Stimulated activated CD8-positive, alpha-beta memory T cell treated with anti-CD3 and anti-CD28 coated beads, Interleukin-12 subunit alpha, Interleukin-12 subunit beta, amount 100 ng/mL, for 24 hours (primary cell): Measurements from ENCODE around the gene PEA15.

Experiments used
- DNase-seq: peaks from one replicate; pipeline ENCODE4 v3.0.0-alpha.2; 2020; ENCODE audit errors: extremely low read depth

Gene PEA15

GRCh38 chr1:160208557-160209320 is 3.6 kb downstream of the PEA15 start:
- DNase-seq: no peak

DNA sequence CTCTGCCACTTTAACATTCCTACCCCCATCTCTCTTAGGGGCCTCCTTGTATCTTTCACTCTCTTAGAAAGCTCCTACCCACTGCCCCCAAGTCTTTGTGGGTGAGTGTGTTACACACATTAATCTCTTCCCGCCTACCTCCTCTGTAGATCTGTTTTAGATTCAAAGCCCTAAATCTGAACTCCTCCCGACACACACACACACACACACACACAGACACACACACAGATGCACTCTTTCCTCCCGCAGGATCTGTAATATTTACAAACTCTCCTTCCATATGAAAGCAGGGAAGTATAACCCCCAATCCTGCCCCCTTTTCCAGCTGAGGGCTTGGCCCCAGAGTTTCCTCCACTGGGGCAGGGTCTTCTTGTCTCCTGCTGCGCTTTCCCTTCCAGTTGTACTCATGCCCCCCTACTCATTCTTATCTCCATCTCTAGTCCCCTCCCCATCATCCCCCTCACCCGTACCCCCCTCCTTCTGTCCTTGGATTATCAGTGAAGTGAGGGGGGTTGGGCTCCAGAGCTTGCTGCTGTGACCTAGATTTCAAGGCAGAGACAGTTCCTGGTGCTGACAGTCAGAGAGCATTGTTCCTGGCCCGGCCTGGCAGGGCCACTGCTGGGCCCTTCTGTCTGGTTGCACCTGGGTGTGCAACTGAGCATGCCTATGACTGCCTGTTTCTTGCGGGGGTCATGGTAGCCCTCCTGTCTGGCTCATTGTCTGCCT is 4.3 kb downstream of the PEA15 start:
- no peak for DNase-seq

DNA sequence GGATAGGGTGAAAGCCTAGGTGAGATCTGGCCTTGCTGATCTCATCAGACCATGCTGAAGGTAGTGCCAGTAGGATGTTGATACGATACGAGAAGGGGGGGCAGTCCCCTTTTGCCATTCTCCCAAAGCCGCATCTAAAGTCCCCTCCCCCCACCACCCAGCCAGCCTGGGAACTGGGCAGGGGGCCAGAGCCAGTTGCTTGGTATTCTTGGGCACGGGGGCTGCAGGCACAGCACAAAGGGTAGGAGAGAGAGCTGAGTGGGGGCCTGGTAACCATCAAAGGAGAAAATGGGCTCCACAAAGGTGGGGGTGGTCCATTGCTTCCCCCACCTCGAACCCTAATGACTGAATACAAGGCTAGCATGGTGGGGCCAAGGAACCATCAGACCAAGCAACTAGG is 5.4 kb downstream of the PEA15 start:
- DNase-seq: no peak

DNA sequence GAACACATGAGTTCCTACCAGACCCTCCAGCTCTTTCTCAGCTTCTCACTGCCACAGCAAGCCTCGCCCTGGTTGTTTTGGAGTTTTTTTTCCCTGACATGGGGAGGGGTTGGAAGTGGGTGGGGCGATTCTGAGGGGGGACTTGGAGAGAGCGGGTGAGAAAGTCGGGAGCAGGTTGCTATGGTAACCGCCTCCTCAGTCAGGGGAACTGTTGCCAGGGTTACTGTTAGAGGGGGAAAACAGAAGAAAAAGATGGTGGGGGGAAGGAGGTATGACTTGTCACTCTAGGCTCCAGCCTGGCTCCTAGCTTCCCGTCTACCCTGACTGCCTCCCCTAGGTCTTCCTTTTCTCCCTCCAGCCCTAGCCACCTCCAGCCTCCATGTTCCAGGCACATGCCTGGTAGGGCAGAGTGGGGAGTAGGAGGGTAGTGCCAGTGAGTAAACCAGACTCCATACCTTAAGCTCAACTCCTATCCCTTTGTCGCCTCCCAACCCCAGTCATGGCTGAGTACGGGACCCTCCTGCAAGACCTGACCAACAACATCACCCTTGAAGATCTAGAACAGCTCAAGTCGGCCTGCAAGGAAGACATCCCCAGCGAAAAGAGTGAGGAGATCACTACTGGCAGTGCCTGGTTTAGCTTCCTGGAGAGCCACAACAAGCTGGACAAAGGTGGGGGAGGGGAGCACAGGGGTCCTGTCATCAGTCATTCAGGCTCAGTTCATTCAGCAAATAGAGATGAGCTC is 6.0 kb downstream of the PEA15 start:
- no peak for DNase-seq

DNA sequence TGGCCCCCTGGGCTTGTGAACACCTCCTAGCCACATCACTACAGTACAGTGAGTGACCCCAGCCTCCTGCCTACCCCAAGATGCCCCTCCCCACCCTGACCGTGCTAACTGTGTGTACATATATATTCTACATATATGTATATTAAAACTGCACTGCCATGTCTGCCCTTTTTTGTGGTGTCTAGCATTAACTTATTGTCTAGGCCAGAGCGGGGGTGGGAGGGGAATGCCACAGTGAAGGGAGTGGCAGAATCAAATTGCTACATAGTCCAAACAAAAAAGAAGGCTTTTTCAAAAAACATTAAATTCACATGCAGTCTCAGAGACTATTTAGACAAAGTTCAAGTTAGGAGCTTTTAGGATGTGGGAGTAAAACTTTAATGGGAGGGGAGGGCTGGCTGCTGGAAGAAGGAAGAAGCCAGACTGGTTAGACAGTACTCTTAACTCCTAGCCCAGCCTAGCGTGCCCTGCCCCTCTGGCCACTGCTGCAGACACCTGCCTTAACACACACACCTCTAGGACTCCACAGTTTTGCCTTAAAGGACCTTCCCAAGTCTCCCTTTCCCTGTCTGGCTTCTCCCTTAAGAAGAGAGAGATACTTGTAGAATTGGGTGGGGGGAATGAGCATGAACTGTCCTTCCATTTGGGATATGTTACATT is 9.4 kb downstream of the PEA15 start:
- no peak for DNase-seq

GRCh38 chr1:160216301-160216700 is 11.1 kb downstream of the PEA15 start:
- no peak for DNase-seq

GRCh38 chr1:160217481-160218051 is 12.4 kb downstream of the PEA15 start:
- no peak for DNase-seq

GRCh38 chr1:160219062-160219929 is 14.1 kb downstream of the PEA15 start:
- DNase-seq: no peak

GRCh38 chr1:160220301-160220700 is 15.1 kb downstream of the PEA15 start:
- DNase-seq: no peak

DNA sequence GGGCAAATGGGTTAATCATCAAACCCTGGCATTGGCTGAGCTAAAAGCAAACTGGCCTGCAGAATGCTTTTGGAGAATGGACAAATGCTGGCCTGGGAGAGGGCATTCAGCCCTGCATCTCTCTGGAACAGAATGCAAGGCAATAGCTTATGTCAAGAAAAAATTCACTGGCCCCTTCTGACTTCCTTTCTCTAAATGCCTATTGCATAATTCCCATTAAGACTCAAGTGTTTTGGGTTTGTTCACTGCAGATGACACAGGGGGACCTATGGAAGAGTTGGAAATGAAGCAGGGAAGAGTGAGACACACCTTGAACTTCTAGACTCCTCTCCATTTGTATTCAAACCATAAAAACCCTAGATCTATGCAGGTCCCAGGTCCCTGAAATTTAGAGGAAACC is 15.9 kb downstream of the PEA15 start:
- DNase-seq: no peak

- DNase-seq: no peak
Measured at GRCh38 chr1:160222546-160222945, 17.4 kb downstream of the PEA15 start.

DNA sequence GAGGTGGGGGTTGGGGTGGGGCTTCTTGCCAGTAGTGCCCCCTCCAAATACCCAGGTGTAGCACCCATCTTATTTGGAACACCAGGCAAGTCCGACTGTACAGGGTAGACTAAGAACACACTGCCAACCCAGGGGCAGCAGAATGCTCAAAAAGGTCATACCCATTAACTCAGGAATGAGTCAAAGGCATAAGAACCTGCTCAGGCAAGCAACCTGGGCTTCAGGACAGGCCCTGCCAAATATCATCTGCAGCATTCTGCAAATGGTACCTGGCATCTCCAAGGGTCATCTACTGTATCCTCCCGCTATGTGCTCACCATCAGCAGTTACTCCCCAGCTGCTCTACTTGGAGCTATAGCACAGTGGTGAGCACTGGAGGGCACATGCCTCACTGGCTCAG is 19.4 kb downstream of the PEA15 start:
- no peak for DNase-seq

DNA sequence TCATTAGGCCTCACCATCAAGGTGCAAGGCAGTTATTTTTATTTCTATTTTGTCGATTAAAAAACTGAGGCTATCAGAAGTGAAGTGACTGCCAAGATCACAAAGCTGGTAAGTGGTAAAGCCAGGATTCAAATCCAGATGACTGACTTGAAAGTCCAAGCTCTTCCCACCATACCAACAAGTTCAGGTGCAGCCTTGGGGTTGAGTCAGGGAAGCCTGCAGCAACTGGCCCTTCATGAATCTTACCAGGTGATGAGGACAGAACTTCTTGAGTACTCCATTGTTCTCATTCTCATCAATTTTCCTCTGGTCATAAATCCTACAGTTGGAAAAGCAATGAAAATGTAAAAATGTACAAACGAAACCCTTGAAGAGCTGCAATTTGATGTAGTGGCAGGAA is 20.2 kb downstream of the PEA15 start:
- DNase-seq: no peak

DNA sequence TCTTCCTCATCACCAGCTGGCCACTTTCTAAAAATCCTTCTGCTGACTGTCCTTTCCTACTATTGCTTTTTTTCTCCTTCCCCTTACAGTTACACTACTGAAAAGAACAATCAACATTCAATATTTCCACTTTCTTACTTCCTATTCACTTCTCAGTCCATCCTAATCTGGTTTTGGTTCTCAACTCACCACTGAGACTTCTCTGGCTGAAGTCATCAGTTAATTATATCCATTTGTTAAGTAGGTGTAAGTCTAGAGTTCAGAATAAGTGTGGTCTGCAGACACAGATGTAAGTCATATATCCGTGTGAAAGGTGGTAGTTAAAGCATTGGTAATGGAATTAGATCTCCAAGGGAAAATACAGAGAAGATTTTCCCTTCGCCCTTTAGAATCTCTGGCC is 21.4 kb downstream of the PEA15 start:
- no peak for DNase-seq

- DNase-seq: no peak
Measured at GRCh38 chr1:160227034-160227433, 21.9 kb downstream of the PEA15 start.

DNA sequence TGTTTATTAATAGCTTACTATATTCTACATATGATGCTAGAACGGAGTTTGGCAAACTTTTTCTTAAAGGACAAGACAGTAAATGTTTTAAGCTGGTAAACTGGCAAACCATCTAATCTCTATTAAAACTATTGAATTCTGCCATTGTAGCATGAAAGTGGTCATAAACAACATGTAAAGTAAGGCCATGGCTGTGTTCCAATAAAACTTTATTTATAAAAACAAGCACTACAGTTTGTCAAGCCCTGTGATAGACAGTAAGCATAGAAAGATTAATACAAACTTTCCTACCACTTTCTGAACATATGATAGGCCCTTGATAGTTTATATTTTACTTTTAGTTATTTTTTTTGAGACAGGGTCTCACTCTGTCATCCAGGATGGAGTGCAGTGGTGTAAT is 22.4 kb downstream of the PEA15 start:
- no peak for DNase-seq

GRCh38 chr1:160228431-160228830 is 23.2 kb downstream of the PEA15 start:
- no peak for DNase-seq

DNA sequence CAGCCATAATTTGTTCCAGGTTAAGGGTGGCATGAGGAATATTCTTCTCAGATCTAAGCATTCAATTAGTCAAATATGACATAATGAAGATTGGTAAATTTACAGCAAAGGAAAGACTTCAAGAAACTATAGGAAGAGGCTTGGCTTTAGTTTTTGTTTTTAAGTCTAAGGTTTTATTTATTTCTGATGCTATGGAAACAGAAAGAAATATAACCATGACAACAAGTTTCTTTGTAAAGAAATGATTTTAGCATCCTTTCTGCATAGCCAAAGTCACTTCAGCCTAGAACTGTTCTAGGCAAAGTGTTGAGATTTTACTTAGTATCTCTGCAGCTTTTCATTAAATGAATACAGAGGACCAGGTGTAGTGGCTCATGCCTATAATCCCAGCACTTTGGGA is 27.7 kb downstream of the PEA15 start:
- no peak for DNase-seq

- DNase-seq: no peak
Measured at GRCh38 chr1:160236806-160237205, 31.6 kb downstream of the PEA15 start.

DNA sequence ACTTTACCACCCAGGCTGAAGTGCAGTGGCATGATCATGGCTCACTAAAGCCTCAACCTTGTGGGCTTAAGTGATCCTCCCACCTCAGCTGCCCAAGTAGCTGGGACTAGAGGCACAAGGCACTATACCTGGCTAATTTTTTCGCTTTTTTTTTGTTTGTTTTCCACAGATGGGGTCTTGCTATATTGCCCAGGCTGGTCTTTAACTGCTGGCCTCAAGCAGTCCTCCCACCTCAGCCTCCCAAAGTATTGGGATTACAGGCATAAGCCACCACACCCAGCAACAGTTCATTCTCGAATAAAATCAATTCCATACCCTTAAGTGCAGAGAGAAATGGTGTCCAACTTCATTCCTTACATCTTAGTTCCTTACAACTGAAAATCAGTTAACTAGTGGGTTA is 32.4 kb downstream of the PEA15 start:
- DNase-seq: no peak

DNA sequence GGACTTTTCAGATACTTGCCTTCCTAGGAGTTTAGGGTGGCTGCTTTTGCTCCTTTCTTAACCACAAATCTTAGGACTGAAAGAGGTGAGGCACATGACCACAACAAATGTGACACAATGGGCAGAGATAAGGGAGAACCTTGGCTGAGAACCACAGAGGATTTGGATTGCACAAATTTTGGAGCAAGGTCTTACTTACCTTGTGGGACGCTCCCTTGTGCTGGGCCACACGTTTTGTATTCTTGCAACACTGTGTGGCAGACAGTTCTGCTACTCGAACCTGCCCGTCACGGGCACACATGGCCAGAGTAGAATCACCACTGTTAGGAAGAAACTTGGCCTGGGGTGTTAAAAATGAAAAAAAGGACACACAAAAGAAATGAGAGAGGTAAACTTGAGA is 33.2 kb downstream of the PEA15 start:
- no peak for DNase-seq
